ENCODE measurements around the gene FRYL.

- TF ChIP-seq TAF1 (IDR thresholded peaks at IDR 0.05; ENCODE audit: borderline replicate concordance, low read depth, low read length) (no peak), POLR2A (IDR thresholded peaks at IDR 0.05; ENCODE audit: low read depth, low read length) (no peak), POLR2AphosphoS5 (IDR thresholded peaks at IDR 0.05; ENCODE audit: low read depth, low read length) (no peak)
Observed at GRCh38 chr4:48661391-48661790, 118.7 kb downstream of the FRYL start.
